Activated CD8-positive, alpha-beta memory T cell treated with anti-CD3 and anti-CD28 coated beads for 48 hours (primary cell): Measurements from ENCODE around the gene ZNF565.
"Not testable (repeated sequence)": the region's sequence is repeated elsewhere in the genome, so short reads cannot be mapped to it uniquely, and the experiment has no call there.

Experiments used
- DNase-seq, 3 experiments: peaks; one replicate each; pipeline ENCODE4 v3.0.0-alpha.2; 2020; ENCODE audit warnings: low read depth in 2 of 3, low spot score in 2 of 3

Gene ZNF565

GRCh38 chr19:36212895-36213294 is 1.6 kb downstream of the ZNF565 start:
- DNase-seq = no peak

GRCh38 chr19:36210497-36210896 is 4.0 kb downstream of the ZNF565 start:
- DNase-seq = no peak

GRCh38 chr19:36209372-36209771 is 5.1 kb downstream of the ZNF565 start:
- DNase-seq = no peak

- DNase-seq = no peak
Measured at GRCh38 chr19:36207605-36208252, 6.7 kb downstream of the ZNF565 start.

- DNase-seq = no peak
Measured at GRCh38 chr19:36203293-36203692, 11.2 kb downstream of the ZNF565 start.

GRCh38 chr19:36201684-36202083 is 12.8 kb downstream of the ZNF565 start:
- DNase-seq = no peak

- no peak for DNase-seq
Measured at GRCh38 chr19:36198119-36198518, 16.3 kb downstream of the ZNF565 start.

GRCh38 chr19:36196249-36196648 is 18.2 kb downstream of the ZNF565 start:
- DNase-seq = no peak

- not testable (repeated sequence) for DNase-seq
Measured at GRCh38 chr19:36186722-36187121, 27.7 kb downstream of the ZNF565 start.

- no peak for DNase-seq
Measured at GRCh38 chr19:36183245-36183628, 31.2 kb downstream of the ZNF565 start.

- no peak for DNase-seq
Measured at GRCh38 chr19:36182612-36183244, 31.7 kb downstream of the ZNF565 start.

- DNase-seq = not testable (repeated sequence)
Measured at GRCh38 chr19:36179077-36179476, 35.4 kb downstream of the ZNF565 start.

GRCh38 chr19:36173846-36174245 is 40.6 kb downstream of the ZNF565 start:
- DNase-seq = not testable (repeated sequence)

- DNase-seq = no peak
Measured at GRCh38 chr19:36172852-36173251, 41.6 kb downstream of the ZNF565 start.

- DNase-seq = no peak
Measured at GRCh38 chr19:36169084-36169760, 45.2 kb downstream of the ZNF565 start.

- no peak for DNase-seq
Measured at GRCh38 chr19:36163813-36164212, 50.7 kb downstream of the ZNF565 start.

- DNase-seq = no peak
Measured at GRCh38 chr19:36160821-36161596, 53.5 kb downstream of the ZNF565 start.

- DNase-seq = no peak
Measured at GRCh38 chr19:36153126-36153525, 61.3 kb downstream of the ZNF565 start.

GRCh38 chr19:36152352-36153091 is 61.9 kb downstream of the ZNF565 start, which contains the start of gene COX7A1:
COX7A1 (minus strand) TSS chr19:36152447; CDS start chr19:36152407, 40 bp downstream.
- DNase-seq = no peak

- no peak for DNase-seq
Measured at GRCh38 chr19:36152019-36152351, 62.5 kb downstream of the ZNF565 start.
